SHP77 treated with DMSO at 0.1 percent for 48 hours (cell line): ENCODE data around the gene SPPL2C.
A peak's percentile ranks its signal among the peaks of the same experiment; 100 is the strongest.

Experiments
- DNase-seq: peaks from one replicate; lab custom pipeline; 2025; lab: John Stamatoyannopoulos, UW

Gene SPPL2C

DNA sequence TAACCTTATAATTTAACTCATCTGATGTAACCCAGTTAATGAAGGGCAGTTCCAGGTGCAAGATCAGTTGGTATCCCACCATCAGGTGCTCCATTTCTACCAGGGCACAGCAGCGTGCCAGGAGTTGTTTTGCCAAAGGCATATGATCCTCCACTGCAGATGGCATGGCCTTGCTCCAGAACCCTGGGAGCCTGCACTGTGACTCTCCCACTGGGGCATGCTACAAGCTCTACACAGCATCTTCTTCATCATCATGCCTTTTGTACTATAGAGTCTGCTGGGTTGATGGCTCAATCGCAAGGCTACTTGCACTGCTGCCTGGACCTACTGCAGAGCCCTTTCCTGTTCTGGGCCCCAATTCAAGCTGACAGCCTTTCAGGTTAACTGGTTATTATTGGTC, 38.4 kb downstream of the SPPL2C start:
- DNase-seq, result no peak

DNA sequence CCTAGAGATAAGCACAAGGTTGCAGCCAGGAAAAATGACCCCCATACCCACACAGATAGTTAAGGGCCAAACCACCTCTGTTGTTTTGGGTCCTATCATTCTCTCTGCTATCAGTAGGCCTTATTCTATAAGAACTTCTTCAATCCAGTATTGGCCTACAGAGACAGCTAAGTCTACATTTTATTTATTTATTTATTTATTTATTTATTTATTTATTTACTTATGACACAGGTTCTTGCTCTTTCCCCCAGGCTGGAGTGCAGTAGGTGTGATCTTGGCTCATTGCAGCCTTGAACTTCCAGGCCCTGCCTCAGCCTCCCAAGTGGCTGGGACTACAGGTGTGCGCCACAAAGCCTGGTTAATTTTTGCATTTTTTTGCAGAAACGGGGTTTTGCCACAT, 42.2 kb downstream of the SPPL2C start:
- no peak for DNase-seq

DNA sequence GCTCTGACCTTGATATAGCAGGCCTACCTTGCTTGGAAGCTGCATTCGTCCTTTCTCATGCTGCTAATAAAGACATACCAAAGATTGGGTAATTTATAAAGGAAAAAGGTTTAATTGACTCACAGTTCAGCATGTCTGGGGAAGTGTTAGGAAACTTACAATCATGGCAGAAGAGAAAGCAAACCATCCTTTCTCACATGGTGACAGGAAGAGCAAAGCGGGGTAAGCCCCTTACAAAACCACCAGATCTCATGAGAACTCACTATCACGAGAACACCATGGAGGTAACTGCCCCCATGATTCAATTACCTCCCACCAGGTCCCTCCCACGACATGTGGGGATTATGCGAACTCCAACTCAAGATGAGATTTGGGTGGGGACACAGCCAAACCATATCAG, 43.7 kb downstream of the SPPL2C start:
- no peak for DNase-seq

DNA sequence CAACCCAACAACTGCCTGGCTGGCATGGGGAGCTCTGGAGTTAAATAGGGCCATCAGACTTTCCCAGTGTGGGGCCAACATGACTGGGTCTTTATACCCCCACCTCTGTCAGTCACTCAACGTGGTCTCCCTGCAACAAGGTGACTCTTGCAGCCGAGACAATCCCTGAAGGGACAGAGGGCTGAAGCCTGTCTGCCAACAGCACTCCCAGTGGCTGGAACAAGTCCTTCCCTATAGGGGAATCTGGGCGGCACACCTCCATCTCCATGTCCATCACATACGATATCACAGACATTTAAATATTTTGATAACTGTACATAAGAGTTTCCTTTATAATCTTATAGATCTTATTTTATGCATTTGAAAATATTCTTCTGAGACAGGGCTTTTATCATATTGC, 44.9 kb downstream of the SPPL2C start:
- no peak for DNase-seq

DNA sequence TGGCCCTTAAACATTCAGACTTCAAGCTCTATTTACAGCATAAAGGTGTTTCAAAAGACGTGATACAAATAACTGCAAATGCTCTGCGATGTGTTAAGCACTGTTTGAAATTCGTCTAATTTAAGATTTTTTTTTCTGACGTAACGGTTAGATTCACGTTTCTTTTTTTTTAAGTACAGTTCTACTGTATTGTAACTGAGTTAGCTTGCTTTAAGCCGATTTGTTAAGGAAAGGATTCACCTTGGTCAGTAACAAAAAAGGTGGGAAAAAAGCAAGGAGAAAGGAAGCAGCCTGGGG, 49.0 kb downstream of the SPPL2C start:
- DNase-seq, result no peak

DNA sequence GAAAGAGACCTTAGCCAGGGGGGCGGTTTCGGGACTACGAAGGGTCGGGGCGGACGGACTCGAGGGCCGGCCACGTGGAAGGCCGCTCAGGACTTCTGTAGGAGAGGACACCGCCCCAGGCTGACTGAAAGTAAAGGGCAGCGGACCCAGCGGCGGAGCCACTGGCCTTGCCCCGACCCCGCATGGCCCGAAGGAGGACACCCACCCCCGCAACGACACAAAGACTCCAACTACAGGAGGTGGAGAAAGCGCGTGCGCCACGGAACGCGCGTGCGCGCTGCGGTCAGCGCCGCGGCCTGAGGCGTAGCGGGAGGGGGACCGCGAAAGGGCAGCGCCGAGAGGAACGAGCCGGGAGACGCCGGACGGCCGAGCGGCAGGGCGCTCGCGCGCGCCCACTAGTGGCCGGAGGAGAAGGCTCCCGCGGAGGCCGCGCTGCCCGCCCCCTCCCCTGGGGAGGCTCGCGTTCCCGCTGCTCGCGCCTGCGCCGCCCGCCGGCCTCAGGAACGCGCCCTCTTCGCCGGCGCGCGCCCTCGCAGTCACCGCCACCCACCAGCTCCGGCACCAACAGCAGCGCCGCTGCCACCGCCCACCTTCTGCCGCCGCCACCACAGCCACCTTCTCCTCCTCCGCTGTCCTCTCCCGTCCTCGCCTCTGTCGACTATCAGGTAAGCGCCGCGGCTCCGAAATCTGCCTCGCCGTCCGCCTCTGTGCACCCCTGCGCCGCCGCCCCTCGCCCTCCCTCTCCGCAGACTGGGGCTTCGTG, 49.5 kb downstream of the SPPL2C start, which contains the start of gene MAPT:
TSS of gene MAPT (plus strand) at position 533 of the 763 bp plus-strand sequence. CDS start 67,784 bp downstream, outside the sequence.
- DNase-seq, result peak; percentile 96

DNA sequence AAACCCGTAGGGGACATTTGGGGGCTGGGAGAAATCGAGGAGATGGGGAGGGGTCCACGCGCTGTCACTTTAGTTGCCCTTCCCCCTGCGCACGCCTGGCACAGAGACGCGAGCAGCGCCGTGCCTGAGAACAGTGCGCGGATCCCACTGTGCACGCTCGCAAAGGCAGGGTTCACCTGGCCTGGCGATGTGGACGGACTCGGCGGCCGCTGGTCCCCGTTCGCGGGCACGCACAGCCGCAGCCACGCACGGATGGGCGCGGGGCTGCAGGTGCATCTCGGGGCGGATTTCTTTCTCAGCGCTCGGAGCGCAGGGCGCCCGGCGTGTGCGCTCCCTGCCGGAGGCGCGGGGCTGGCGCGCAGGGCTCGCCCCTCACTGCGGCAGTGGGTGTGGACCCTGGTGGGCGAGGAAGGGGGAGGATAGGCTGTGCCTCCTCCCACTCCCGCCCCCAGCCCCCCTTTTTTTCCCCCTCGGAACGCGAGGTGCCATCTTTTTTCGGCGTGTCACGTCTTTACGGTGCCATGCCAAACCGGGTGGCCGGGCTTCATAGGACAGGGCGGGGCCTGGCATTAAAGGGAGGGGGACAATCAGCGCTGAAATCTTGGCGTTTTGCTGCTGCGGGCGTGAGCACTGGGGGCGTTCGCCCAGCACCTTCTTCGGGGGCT, 50.8 kb downstream of the SPPL2C start:
- DNase-seq, result peak; percentile 34

DNA sequence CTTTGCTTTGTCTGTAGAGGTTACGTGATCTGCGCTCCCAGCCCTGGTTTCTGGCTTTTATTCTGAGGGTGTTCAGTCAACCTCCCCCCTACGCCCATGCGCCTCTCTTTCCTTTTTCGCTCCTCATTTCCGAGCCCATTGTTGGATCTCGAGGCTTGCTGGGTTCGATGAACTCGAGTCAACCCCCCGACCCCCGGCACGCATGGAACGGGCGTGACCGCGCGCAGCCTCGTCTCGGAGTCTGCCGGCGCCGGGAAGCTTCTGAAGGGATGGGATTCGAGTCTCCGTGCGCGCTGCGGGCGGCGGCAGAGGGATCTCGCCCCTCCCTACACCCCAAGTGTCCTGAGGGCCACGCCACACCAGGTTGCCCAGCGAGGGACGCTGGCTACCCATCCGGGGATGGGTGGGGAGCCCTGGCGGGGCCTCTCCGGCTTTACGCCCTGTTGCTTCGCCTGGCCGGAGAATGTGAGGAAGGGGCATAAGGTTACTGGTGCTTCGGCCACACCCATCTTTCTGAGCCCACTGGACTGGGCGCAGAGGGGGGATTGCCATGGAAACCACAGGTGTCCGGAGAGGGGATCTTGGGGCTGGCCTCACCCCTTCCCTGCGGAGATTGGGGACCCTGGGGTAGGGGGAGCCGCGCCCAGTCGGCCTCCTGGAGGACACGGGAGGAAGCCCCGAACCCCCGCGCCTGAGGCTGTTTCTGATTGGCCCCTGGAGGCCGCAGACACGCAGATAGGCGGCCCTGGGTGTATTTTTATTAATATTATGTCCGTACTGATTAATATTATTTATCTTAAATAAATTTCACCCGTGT, 51.5 kb downstream of the SPPL2C start:
- DNase-seq, result no peak
